Measurements from ENCODE around the gene CPA3. TPM values are rescaled to one million over a fixed set of nuclear protein-coding genes. Genes with fewer than 3 reads are reported as not detected.

The CPA3 gene
- total and polyA plus RNA-seq, 4 donors = 0.42 to 8.6 (median 1.9) TPM; not detected in 1

- WGBS = 89% methylated on average over 1 of the region's 1 CpG
- Histone ChIP-seq H3K4me1 (ENCODE audit: control insufficient read depth in 4 of 4, insufficient read depth in 4 of 4, low read length in 3 of 4) (no peaks in the 10 kb centered on the region), H3K9me3 (ENCODE audit: control insufficient read depth in 4 of 4, low read length in 3 of 4) (no peaks in the 10 kb centered on the region), H3K9ac (ENCODE audit: low read depth in 1 of 2, low read length in 2 of 2) (no peak overlapping the region), H3K4me3 (ENCODE audit: low read depth in 1 of 3, low read length in 3 of 3) (no peak overlapping the region), H3K36me3 (ENCODE audit: control insufficient read depth in 4 of 4, insufficient read depth in 3 of 4, low read depth in 1 of 4, low read length in 3 of 4) (no peaks in the 10 kb centered on the region), H3K27me3 (ENCODE audit: control insufficient read depth in 4 of 4, insufficient read depth in 4 of 4, low read length in 3 of 4) (no peaks in the 10 kb centered on the region), H3K27ac (ENCODE audit: low read depth in 1 of 2, low read length in 2 of 2) (no peak overlapping the region)
- no peak for DNase-seq (ENCODE audit: low spot score)
- TF ChIP-seq FOXA1 (IDR thresholded peaks at IDR 0.05) = no peak
- no peak for TF ChIP-seq NR2F2 (IDR thresholded peaks at IDR 0.05)
- no peak for TF ChIP-seq SP1 (IDR thresholded peaks at IDR 0.05)
- TF ChIP-seq RAD21 (IDR thresholded peaks at IDR 0.05) = no peak
- no peak for TF ChIP-seq EGR1 (IDR thresholded peaks at IDR 0.05; ENCODE audit: low read depth in 2 of 2)
- no peak for TF ChIP-seq HNF4G (IDR thresholded peaks at IDR 0.05)
- no peak for TF ChIP-seq TAF1 (conservative IDR thresholded peaks at IDR 0.05)
Observed at GRCh38 chr3:148883163-148883562, 18.1 kb downstream of the CPA3 start.

DNA sequence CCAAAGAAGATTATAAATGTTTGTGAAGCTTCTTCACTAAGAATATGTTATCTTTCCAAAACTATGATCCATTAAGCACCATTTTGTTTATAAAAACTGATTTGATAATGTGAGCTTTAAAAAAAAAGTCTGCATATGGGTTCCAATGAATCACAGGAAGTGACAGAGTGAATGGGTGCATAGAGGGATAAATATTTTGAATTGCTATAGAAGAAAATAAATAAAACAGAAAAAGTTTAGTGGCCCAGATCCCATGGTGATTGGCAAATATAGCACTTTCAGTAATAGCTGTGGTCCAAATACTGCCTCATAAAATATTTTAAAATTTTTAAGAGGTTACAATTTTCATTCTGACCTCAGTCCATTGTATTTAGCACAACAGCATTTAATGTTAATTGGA, 19.2 kb downstream of the CPA3 start:
- Histone ChIP-seq H3K36me3 (ENCODE audit: control insufficient read depth in 4 of 4, insufficient read depth in 3 of 4, low read depth in 1 of 4, low read length in 3 of 4) (no peaks in the 10 kb centered on the region), H3K27me3 (ENCODE audit: control insufficient read depth in 4 of 4, insufficient read depth in 4 of 4, low read length in 3 of 4) (no peaks in the 10 kb centered on the region), H3K4me1 (ENCODE audit: control insufficient read depth in 4 of 4, insufficient read depth in 4 of 4, low read length in 3 of 4) (no peaks in the 10 kb centered on the region), H3K9ac (ENCODE audit: low read depth in 1 of 2, low read length in 2 of 2) (no peak overlapping the region), H3K9me3 (ENCODE audit: control insufficient read depth in 4 of 4, low read length in 3 of 4) (no peaks in the 10 kb centered on the region), H3K27ac (ENCODE audit: low read depth in 1 of 2, low read length in 2 of 2) (no peak overlapping the region), H3K4me3 (ENCODE audit: low read depth in 1 of 3, low read length in 3 of 3) (no peak overlapping the region)
- TF ChIP-seq HNF4G (IDR thresholded peaks at IDR 0.05) (no peak), SP1 (IDR thresholded peaks at IDR 0.05) (no peak), ZBTB33 (IDR thresholded peaks at IDR 0.05) (no peak), FOXA2 (IDR thresholded peaks at IDR 0.05) (no peak), GABPA (IDR thresholded peaks at IDR 0.05 in 1 of 2, conservative IDR thresholded peaks at IDR 0.05 in 1 of 2) (no peak), RAD21 (IDR thresholded peaks at IDR 0.05) (no peak), YY1 (IDR thresholded peaks at IDR 0.05) (no peak), REST (IDR thresholded peaks at IDR 0.05) (no peak), HNF4A (conservative IDR thresholded peaks at IDR 0.05) (no peak), FOXA1 (IDR thresholded peaks at IDR 0.05) (no peak), RXRA (IDR thresholded peaks at IDR 0.05) (no peak), ATF3 (IDR thresholded peaks at IDR 0.05) (no peak), EGR1 (IDR thresholded peaks at IDR 0.05; ENCODE audit: low read depth in 2 of 2) (no peak), TAF1 (conservative IDR thresholded peaks at IDR 0.05) (no peak)
- no peak for DNase-seq (ENCODE audit: low spot score)

All from liver (tissue), 9 donors.